RPMI7951 (cell line): Measurements from ENCODE around the gene C20orf204. TPM values are rescaled to one million over a fixed set of nuclear protein-coding genes. Genes with fewer than 3 reads are reported as not detected.

ENCODE experiments used
- DNase-seq: peaks from one replicate; pipeline ENCODE4 v3.0.0-alpha.2; 2012; ENCODE audit warnings: low read depth
- total RNA-seq: library from RNA; depleted of rRNA; stranded (reverse); fragments of >200 nt; shearing (Covaris generic); gene quantifications from 2 replicates; pipeline ENCODE4 v1.2.3, GENCODE V29; 2014

C20orf204 gene
- total RNA-seq, 1 experiment from 2014 or later: 0.36 TPM

DNA sequence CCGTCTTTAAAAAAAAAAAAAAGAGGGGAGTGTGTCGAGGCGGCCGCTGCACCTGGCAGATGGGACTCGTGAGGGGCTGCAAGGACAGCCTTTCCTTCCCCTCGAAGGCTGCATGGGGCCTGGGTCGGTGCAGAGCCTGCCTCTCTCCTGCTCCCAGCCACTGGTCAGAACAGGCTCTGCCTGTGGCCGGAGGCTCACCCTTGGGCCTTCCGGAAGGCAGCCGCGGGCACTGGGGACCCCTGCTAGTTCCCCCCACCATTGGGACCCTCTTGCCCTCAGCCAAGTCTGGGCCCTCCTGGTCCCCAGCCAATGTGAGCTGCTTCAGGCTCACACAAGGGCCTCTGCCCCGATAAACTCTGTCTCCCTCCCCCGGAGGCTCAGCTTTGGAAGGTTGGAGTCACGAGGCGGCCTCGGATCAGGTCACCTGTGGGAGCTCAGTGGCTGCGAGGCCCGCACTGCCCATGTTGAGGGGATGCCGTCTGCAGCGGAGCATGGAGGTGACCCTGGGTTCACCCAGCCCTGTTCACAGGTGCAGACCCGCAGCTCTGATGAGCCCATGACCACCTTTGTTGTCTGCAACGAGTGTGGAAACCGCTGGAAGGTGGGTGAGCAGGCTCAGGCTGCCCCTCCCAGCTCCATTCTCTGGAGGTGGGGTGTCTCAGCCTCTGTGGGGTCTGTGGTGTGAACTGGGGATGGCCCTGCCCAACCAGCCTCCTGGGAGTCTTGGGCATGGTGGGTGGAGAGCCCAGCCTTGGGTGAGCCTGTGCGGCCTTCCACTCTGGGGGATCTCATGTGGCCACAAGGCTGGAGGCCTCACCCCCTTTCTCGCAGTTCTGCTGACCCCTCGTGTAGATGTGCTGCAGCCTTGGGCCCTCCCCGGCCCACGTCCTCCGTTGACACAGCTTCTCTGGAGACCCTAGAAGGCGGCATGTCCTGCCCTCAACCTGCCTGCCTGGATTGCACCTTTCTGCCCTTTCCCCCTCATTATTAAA, 35.7 kb downstream of the C20orf204 start:
- no peak for DNase-seq

DNA sequence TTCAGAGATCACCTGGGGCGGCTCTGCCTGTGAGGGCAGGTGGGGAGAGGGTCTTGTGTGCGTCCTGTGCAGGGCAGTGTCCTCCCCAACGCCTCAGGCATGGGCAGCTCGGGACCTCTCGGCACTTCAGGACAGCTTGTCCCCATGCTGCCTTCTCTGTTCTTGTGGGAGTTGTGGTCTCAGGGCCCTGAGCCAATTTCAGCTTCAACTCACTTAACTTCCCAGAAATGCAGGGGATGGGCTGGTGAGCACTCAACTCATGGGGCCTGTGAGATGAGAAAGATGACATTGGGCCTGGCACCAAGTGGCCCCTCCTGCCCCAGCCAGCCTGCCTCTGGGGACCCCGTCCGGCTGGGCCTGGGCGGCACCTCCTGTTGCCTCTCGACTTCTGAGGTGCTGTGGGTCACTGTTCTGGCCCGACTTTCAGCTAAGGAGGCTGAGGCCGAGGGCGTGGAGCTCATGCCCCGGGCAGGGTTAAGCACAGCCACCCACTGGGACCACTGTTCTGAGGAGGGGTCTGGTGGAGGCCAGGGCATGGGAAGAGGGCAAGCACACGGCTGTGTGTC, 36.6 kb downstream of the C20orf204 start:
- DNase-seq: no peak

DNA sequence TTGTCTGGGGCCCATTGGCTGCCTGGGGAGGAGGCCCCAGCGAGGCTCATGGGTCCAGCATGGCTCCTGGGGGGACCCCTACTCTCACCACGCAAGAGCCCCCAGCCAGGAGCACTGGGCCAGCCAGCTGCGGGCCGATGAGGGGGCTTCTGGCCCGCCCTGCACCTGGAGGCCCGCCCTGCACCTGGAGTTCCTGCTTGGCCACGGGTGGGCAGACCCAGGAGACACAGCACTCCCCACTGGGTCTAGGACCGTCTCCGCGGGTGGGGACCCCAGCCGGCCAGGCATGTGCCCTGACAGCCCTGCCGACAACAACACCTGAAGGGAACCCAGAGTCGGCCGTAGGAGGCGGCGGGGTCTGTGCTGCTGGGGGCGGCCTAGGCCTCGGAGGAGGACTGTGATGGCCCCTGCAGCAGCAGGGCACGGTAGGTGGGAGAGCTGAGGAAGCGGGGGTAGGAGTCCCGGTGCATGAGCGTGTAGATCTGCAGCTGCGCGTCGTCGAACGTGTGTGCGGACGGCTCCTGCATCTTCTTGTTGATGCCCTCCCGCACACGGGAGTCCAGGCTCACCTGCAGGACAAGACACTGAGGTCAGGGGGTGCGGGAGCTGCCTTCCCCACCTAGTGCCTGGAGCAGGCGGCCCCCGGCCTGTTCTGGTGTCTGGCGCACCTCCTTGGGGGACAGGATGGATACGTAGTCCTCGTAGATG, 37.6 kb downstream of the C20orf204 start:
- no peak for DNase-seq

DNA sequence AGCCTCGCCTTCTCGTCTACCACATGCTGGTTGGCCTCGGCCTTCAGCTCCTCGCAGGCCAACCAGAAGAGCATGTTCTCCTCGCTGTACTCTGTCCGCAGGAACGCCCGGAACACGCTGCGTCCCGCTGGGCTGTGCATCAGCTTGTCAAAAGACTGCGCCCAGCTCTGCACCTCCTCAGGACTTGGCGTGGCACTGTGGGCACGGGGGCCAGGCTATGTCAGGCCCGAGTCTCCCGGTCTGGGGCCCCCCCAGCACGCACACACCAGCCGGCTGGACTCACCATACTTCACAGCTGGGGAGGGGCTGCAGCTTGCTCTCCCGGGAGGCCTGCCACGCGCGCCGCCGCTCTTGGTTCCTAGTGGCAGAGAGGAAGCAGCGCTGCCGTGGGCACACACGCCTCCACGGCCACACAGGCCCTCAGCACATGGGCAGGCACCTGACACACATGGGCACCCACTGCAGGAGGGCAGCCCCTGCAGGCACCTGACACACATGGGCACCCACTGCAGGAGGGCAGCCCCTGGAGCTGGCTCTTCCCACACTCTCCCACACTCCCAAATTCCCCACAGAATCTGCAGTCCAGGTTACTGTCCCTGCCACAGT, 38.3 kb downstream of the C20orf204 start:
- DNase-seq: no peak

DNA sequence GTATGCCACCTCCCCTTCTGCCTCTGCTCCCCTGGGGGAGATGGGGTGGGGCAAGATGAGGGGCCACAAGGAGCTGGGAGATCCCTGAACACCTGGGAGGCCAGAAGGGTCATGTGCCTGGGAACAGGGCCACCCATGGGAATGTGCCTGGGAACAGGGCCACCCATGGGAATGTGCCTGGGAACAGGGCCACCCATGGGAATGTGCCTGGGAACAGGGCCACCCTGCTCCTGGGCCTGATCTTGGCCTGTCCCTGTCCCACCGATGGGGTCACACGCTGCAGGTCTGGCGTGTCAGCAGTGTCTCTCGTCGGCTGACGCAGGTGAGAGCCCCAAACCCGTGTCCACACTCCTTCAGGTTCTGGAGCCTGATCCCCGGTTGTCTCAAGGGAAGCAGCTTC, 39.0 kb downstream of the C20orf204 start:
- DNase-seq: no peak

DNA sequence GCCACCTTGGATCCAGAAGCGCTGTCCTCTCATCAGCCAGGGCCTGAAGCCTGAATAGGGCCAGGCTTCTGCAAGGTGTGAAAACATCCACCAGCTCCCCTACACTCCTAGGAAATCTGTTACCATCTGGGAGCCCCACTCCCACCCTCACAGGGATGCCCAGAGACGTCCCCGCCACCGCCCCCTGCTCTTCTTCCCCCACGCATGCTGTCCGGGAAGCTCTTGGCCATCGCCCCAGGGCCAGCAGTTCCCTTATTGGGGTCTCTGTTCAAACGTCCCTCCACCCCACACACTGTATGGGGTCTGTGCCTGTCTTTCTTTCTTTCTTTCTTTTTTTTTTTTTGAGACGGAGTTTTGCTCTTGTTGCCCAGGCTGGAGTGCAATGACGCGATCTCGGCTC, 39.6 kb downstream of the C20orf204 start:
- no peak for DNase-seq

DNA sequence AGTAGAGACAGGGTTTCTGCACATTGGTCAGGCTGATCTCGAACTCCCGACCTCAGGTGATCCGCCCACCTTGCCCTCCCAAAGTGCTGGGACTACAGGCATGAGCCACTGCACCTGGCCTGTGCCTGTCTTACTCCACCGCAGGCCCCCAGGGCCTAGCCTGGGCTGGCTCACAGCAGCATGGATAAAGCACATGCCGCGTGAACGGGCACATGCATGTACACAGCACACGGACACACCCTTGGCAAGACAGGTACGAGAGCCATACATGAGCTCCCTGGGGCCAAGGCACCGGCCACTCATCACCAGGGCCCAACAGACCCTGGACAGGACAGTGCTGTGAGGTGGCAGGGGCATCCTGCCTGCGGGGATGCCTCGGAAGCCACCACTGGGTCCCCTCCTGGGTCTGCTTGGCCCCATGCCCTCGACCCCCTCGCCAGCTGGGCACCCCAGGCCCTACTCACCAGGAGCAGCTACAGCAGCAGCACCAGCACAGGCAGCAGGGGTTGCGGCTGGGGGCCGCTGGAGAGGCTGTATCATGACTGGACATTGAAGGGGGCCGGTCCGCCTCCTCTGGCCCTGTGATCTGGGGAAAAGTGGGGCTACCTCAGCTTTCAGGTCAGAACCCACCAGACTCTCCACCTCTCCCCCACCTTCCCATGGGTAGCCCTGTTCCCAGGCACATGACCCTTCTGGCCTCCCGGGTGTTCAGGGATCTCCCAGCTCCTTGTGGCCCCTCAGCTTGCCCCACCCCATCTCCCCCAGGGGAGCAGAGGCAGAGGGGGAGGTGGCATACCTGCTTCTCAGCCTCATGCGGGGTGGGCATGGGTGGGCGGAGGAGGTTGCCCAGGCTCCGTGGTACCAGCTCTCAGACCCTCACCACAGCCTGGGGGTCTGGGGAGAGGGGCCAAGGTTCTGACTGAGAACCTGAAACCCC, 40.3 kb downstream of the C20orf204 start:
- DNase-seq: no peak

DNA sequence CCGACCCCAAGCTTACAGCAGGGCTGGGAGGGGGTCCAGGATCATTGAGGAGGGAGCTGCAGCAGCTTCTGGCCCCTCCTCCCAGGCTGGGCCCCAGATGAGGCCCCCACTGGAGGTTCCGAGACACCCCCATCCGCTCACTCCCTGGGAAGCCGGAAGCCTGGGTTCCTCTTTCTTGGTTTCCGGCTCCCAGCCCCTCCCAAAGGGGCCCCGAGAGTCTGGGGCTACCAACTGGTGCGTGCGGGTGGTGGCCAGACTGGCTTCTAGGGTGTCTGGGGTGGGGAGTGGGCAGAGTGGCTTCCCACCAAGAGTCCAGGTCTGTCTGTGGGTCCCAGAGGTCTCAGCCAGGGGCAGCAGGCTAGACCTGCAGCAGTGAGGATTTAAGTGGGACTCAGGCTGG, 41.1 kb downstream of the C20orf204 start:
- no peak for DNase-seq

DNA sequence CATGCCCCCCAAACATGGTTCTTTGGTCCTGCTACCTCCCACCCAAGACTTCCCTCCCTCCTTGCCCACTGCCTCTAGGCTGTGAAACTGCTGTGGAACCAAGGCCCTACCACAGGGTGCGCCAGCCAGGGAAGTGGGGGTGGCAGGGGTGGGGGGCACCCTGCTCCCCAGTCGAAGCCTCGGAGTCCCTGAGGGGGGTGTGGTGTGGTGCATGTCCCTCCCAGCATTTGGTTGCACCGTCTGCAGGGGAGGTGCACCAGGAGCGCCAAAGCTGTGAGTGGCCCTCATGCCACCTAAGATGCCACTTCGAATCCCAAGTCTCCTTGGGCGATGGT, 41.5 kb downstream of the C20orf204 start:
- DNase-seq: no peak

DNA sequence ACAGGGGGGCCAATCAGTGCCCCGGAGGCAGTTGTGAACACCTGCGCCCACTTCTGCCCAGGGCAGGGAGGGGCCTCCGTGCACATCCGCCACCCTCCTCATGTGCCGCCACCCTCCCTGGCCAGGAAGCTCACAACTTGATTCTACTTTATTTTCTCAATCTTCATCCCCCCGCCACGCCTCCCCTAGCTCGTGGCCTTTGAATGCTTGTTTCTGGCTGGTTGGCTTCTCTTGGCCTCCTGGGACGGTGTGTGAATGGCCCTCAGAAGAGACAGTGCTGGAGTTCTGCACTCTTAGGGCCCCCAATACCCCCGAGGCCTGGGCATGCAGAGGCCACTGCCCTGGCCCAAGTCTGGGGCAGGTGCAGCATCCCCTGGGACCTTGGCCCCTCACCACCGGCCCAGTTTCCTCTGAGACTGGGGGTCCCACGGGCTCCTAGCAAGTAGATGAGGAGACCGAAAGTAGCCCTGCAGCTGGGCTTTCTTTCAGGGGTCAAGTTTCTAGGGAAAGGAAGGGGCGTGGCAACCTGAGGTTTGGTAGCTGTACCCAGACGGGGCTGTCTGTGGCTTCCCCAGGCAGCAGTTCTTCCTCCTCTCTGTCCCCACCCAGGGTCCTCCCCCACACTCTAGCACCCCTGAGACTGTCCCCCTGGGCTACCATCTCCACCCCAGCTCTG, 42.0 kb downstream of the C20orf204 start:
- DNase-seq: no peak

DNA sequence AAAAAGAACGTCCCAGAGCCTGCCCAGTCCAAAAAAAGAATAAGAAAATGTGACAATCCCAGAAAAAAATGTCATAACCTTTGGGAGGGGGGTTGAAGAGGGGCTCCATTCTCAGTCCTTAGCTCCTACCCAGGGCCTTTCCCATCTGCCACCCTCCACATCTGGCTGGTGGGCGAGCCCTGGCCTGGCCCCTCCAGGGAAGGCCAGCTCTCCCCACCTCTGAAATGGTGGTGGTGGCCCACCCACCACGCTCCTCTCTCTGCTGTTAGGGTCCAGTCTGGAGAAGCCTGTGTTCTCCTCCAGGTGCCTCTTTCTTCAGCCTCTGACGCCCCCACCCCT, 42.9 kb downstream of the C20orf204 start:
- DNase-seq: no peak

DNA sequence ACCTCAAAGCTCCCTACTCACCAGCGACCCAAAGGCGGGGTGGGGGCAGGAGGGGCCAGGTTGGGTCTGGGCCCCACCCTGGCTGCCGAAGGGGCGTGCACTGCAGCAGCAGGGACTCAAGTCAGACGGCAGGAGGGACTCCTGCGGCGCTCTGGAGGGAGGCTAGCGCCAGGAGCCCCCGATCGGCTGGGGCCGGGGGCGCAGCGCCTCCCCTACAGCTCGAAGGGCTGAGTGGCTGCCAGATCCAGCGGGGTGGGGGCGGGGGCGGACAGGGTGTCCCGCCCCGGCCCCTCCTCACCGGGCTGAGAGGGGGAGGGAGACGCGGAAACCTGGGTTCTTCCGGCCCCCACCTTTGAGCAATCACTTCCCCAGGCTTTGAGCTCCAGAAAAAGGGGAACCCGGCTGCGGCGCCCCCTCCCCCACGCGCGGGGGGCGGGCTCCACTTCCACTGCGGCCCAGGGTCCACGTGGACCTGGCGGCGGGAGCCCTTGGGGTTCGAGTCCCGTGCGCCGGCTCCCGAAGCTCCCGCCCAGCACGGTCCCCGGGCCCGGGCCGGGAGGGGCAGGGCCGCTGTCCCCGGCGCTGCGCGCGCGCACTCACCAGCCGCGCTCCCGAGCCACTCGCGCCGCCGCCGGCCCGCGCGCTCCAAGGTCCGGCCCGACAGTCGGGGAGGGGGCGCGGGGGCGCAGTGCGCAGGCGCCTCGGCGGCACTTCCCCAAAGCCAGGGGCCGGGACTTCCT, 43.5 kb downstream of the C20orf204 start, which contains the start of gene RGS19:
RGS19 (minus strand) TSS at position 246 of the 740 bp plus-strand sequence. CDS start 2,632 bp downstream, outside the sequence.
- DNase-seq: peak; percentile 74

DNA sequence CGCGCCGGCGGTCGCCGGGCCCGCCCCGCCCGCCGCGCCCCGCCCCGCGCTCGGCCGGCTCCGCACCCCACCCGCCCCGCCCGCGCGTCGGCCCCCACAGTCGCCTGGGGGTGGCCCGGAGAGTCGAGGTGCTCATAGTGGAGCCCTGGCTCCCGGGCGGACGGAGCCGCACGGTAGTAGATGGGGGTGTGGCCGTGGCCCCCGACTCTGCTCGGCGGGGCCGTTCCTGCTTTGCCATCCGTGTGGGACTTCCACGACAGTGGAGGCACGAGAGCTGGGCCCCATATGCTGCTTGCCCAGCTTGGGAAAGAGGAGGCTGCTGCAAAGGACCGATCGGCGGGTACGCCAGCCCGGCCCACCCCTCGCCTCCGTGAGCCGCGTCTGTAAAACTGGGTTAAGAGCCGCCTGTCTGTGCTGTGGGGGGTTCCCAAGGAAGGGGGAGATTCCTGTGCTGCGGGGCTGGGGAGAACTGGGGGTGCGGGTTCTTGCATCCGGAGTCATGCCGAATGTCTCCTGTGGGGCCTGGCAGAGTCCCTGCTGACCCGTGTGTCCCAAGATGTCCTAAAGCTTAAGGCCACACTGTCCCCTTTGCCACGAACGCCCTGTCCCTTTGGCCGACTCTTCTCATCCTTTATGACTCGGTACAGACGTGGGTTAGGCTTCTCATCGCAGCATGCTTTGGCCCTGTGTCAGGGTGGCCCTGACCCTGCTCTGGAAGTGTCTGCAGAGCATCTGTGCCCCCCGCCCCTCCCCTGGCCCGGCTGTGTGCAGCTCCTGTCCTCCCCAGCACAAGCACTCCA, 44.2 kb downstream of the C20orf204 start, which contains the start of gene OPRL1:
OPRL1 (plus strand) TSS at position 70 of the 800 bp plus-strand sequence. CDS start 12,639 bp downstream, outside the sequence.
- no peak for DNase-seq

DNA sequence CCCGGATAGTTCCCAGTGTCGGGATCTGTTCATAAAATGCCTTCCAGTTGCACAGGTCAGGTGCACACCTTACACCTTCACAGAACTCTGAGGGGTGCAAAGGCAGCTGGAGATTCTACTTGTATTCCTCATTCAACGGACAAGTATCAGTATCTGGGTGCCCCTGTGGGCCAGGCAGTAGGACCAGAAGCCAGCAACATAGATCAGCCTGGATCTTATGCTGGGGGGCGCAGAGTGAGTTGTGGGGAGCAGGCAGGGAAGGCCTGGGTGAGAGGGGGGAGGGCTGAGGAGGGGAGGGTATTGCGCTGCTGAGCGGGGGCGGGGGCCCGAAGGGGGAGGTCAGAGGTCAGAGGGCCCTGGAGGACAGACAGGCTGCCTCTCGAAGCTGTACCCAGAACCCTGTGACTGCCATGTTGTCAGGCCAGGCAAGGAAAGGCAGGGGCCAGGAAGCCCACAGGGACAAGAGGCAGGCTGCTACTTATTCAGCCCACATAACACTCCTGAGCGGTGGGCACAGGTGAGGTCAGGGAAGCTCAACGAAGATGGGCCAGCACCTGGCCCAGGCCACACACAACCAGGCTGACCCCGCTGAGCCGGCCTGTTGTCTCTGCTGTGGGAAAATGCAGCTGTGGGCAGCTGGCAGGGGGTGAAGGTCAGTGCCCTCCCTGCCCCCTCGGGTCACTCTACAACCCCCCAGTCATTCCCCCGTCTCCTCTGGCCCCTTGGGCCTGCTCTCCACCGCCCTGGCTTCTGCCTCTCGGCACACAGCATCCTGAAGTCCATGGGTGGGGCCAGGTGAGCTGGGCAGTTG, 45.0 kb downstream of the C20orf204 start:
- DNase-seq: no peak

DNA sequence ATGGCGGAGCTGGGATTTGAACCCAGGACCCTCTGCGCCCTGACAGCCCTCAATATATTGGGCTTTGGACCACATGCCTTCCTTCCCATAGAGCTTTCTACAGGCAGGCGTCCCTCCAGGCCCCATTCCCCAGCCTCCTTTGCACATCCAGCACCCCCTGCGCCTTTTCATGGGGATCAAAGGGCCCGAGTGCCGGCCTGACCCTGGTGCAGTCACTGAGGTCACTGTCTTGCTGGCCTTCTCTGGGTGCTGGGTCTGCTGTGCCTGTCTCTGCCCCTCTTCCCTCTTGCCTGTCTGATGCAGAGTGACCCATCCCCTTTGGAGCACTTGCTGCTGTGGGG, 45.6 kb downstream of the C20orf204 start:
- DNase-seq: no peak

DNA sequence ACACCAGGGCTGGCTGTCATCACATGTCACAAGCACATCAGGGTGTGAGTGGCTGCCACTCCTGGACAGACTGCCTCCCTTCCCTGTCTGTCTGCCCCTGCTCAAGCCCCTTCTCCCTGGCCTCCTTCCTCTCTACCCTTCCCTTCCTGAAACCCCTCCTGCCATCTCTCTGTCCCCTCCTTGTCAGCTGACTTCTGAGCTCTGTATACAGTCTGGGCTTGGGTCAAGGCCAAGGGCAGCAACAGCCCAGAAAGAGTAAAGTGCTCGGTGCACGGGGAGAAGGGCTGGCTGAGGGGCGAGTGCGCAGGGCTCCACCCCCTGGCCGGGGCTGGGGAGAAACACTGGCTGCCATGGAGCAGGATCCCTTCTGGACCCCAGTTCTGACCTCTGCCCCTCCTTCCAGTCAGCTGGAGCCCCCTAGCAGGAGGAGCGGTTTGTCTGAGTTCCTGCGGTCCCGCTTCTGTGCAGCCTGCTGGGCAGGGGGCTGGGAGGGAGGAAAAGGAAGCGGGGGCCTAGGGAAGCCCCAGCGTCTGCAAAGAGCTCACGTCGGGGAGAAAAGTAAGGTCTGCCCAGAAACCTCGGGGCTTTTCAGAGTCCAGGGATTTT, 46.2 kb downstream of the C20orf204 start:
- no peak for DNase-seq

DNA sequence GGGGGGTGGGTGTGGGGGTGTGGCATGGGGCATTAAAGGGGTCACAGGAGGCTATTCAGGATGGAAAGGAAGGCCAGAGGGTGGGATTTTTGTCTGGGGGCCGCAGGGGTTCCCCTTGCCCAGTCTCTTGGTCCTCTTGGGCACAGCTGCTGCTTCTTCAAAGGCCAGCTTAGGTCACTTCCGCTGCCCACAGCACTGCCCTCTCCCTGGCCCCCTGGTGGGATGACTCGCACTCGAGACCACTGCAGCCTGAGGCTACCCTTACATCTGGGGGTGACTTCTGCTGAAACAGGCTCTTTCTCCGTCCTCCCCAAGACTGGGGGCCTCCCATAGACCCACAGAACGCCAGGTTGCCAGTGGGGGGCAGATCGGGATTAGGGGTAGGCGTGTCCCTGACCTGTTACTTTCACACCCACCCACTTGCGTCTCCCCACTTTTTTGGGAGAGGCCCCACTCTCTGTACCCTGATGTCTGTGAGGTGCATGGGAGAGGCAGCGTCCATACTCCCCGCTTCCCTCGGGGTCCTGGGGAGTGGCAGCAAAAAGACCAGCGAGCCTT, 46.9 kb downstream of the C20orf204 start:
- peak; percentile 27 for DNase-seq
